GM12865 (cell line): ENCODE results near the gene PITRM1.

Experiments used
- DNase-seq: peaks from one replicate; pipeline ENCODE4 v3.0.0; 2010; ENCODE audit warnings: low read depth
- H3K4me3 ChIP-seq: 2 replicates; pipeline ENCODE4 v1.5.1; 2011; ENCODE audit warnings: mild to moderate bottlenecking, low read depth, low read length, control low read depth
- TF ChIP-seq, protein P1 (sequence below): IDR thresholded peaks from 2 replicates; pipeline ENCODE4 v1.5.1; 2011; ENCODE audit warnings: low read length, control low read depth, low read depth, inconsistent platforms; ENCODE audit not compliant: insufficient read depth; ENCODE audit errors: missing control alignments

PITRM1 gene

GRCh38 chr10:3215153-3215775 is 42.7 kb upstream of the PITRM1 start:
- no peak overlapping the region for H3K4me3 ChIP-seq
- no peak for DNase-seq
- TF ChIP-seq, protein P1, sequence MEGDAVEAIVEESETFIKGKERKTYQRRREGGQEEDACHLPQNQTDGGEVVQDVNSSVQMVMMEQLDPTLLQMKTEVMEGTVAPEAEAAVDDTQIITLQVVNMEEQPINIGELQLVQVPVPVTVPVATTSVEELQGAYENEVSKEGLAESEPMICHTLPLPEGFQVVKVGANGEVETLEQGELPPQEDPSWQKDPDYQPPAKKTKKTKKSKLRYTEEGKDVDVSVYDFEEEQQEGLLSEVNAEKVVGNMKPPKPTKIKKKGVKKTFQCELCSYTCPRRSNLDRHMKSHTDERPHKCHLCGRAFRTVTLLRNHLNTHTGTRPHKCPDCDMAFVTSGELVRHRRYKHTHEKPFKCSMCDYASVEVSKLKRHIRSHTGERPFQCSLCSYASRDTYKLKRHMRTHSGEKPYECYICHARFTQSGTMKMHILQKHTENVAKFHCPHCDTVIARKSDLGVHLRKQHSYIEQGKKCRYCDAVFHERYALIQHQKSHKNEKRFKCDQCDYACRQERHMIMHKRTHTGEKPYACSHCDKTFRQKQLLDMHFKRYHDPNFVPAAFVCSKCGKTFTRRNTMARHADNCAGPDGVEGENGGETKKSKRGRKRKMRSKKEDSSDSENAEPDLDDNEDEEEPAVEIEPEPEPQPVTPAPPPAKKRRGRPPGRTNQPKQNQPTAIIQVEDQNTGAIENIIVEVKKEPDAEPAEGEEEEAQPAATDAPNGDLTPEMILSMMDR: no peak

GRCh38 chr10:3213758-3214515 is 41.4 kb upstream of the PITRM1 start:
- no peak for DNase-seq
- H3K4me3 ChIP-seq: no peak overlapping the region
- TF ChIP-seq, protein P1: no peak

DNA sequence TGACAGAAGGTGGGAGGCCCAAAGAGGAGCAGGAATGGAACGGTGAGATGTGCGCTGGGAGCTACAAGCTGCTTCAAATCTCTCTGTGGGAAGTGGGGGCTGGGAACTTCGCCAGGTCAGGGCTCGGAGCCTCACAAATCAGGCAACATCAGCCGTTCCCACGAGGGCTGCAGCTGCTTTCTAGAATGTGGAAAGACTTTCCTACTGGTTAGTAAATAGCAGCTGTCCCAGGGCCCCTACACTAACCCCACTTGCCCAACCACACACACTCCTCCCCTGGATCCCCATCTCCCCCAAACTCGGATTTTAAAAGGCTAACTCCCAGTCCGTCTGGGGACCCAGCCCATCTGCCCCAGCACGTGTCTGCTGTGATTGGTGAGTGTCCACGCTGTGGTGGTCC is 40.6 kb upstream of the PITRM1 start:
- DNase-seq: no peak
- H3K4me3 ChIP-seq: no peak overlapping the region
- TF ChIP-seq, protein P1: no peak

DNA sequence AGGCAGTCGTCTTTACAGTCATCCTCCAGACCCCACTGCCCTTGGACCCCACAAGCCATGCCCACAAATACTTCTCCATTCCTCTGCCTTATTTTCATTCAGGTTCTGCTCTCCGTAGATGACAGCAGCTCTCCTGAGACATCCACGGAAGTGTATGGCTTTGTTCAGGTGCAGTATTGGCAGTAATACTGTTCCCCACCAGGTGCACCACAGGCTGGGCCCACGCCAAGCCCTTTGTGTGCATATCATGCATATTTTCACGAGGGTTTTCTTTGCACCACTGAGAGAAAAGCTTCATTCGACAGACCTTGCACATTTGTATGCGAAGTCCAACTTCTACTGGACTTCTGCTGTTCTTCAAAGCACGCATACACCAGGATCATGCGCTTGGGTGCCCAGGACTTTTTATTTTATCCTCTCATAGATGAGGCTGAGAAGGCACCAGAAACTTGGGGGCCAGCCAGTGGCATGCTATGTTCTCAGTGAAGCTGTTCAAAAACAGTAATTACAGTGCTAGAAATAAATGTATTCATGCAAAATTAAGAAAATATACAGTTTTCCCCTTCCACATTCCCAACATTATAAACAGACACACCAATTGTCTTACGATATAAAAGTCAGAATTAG is 37.8 kb upstream of the PITRM1 start:
- no peak for DNase-seq
- no peak overlapping the region for H3K4me3 ChIP-seq
- TF ChIP-seq, protein P1: no peak

DNA sequence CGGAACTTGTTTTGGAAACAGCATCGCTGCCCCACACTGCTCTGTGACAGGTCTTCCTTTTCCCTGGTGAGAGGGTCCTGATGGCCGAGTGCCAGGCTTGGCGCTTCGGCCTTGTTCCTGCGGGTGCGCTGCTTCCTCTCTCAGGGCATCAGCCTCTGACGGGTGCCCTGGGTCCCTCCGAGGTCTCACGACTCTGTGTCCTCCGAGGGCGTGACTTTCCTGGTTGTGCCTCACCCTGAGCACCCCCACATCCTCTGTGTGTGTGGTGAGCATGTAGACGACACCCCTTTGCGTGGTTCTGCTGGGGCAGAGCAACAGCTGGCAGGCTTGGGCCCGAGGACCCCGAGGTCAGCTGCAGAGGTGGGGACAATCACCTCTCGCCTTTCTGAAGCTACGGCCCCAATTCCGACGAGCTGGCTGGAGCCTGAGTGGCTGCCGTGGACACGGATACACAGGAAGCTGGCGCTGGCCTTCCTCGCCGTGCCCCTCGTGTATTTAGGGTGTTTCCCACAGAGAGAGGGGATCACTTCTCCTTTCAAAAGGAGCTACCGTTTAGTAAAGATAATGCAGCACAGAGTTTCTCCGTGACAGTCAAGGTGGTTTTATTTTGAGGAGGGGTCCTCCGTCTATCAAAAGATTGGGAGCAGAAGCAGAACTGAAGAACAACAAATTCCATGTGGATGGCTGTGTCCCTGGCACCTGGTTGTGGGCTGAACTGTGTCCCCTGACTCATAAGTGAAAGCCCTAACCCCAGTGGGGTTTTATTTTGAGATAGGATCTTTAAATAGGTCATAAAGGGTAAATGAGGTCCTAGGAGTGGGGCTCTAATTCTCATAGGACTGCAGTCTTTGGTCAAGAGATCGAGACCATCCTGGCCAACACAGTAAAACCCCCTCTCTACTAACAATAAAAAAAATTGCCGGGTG is 36.2 kb upstream of the PITRM1 start:
- TF ChIP-seq, protein P1: no peak
- H3K4me3 ChIP-seq: no peak overlapping the region
- no peak for DNase-seq

- no peak for DNase-seq
- no peak overlapping the region for H3K4me3 ChIP-seq
- TF ChIP-seq, protein P1: no peak
These were observed 34.8 kb upstream of the PITRM1 start for GRCh38 chr10:3207351-3207750.
